ENCODE data around the gene CCNA1.

DNA sequence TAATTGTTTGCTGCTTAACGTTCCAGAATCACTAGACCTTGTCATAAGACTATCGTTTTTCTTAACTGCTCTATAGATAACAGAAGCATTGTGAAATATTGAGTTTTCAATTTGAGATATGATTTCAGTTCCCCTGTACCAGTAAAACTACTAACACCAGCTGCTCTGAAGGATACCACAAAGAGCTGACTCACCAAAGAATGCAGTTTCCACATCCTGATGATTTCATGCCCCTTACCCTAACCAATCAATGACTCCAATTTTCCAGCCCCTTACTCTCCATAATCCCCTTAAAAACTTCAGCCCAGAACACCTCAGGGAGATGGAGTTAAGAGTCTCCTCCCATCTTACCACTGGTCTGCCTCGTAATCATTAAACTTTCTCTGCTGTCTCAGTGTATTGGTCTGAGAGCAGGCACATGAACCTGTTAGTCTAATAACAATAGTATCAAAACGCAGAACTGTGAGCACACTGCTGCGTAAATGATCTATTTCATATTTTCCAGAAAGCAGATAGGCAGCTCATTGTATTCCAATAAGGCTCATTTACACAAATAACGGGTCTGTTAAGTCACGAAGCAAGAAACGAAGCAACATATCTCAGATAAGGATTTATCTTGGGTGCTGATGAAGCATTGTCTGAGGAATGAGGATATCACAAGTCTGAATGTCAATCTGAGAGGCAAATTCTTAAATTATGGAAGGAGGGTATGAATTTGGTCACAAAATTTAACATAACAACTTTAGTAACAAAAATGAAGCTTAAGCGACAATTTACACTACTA is 14.1 kb upstream of the CCNA1 start:
- TF ChIP-seq, protein P1, sequence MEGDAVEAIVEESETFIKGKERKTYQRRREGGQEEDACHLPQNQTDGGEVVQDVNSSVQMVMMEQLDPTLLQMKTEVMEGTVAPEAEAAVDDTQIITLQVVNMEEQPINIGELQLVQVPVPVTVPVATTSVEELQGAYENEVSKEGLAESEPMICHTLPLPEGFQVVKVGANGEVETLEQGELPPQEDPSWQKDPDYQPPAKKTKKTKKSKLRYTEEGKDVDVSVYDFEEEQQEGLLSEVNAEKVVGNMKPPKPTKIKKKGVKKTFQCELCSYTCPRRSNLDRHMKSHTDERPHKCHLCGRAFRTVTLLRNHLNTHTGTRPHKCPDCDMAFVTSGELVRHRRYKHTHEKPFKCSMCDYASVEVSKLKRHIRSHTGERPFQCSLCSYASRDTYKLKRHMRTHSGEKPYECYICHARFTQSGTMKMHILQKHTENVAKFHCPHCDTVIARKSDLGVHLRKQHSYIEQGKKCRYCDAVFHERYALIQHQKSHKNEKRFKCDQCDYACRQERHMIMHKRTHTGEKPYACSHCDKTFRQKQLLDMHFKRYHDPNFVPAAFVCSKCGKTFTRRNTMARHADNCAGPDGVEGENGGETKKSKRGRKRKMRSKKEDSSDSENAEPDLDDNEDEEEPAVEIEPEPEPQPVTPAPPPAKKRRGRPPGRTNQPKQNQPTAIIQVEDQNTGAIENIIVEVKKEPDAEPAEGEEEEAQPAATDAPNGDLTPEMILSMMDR (conservative IDR thresholded peaks at IDR 0.05; ENCODE audit: low read depth, low read length) = no peak
- TF ChIP-seq EZH2phosphoT487 (IDR thresholded peaks at IDR 0.05; ENCODE audit: borderline replicate concordance, low read length) = no peak
